AG09309 (cell line): ENCODE results near the gene ANKRD66.
"Not testable (repeated sequence)": the region's sequence is repeated elsewhere in the genome, so short reads cannot be mapped to it uniquely, and the experiment has no call there.

Experiments used
- DNase-seq: peaks from one replicate; pipeline ENCODE4 v3.0.0-alpha.2; 2010; ENCODE audit warnings: low read depth
- H3K4me3 ChIP-seq: 2 replicates; pipeline ENCODE4 v1.5.1; 2011; ENCODE audit warnings: mild to moderate bottlenecking, low read depth, low read length, moderate library complexity; ENCODE audit not compliant: control insufficient read depth
- TF ChIP-seq, protein P1 (sequence below): IDR thresholded peaks from 2 replicates; pipeline ENCODE4 v1.5.1; 2011; ENCODE audit warnings: mild to moderate bottlenecking, low read depth, low read length, inconsistent platforms; ENCODE audit not compliant: insufficient read depth, control insufficient read depth; ENCODE audit errors: missing control alignments

The ANKRD66 gene

DNA sequence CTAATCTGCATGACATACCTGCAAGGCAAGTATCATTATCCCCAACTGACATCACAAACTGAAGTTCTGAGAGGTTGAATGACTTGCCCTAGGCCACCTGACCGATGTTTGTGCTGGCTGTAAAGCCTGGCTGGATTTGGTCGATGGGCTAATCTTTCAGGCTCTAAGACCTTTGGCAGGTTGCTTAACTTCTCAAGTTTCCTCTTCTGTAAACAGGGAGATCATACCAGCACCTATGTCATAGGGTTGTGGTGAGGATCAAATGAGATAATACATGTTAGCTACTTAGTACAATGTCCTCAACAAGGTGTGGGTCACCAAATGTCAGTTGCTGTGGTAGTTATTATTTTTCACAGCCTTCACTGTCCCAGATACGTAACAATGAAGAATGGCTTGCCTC lies 14.2 kb downstream of the ANKRD66 start:
- TF ChIP-seq, protein P1, sequence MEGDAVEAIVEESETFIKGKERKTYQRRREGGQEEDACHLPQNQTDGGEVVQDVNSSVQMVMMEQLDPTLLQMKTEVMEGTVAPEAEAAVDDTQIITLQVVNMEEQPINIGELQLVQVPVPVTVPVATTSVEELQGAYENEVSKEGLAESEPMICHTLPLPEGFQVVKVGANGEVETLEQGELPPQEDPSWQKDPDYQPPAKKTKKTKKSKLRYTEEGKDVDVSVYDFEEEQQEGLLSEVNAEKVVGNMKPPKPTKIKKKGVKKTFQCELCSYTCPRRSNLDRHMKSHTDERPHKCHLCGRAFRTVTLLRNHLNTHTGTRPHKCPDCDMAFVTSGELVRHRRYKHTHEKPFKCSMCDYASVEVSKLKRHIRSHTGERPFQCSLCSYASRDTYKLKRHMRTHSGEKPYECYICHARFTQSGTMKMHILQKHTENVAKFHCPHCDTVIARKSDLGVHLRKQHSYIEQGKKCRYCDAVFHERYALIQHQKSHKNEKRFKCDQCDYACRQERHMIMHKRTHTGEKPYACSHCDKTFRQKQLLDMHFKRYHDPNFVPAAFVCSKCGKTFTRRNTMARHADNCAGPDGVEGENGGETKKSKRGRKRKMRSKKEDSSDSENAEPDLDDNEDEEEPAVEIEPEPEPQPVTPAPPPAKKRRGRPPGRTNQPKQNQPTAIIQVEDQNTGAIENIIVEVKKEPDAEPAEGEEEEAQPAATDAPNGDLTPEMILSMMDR, result no peak
- DNase-seq, result no peak
- no peak overlapping the region for H3K4me3 ChIP-seq

DNA sequence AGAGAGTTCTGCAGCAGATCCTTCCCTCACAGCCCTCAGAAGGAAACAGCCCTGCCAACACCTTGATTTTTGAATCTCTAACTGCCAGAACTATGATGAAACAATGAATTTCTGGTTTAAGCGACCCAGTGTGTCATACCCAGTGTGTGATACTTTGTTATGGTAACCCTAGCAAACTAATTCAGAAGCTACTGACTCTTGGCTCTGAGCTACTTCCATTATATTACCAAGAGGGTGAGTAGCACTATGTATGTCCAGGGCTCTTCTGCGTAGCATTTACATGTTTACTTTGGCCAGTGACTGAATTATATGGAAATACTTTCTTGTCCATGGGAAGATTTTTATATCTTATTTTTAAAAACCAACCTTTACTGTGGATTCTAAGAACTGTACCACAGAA lies 16.7 kb downstream of the ANKRD66 start:
- TF ChIP-seq, protein P1, result no peak
- DNase-seq, result no peak
- H3K4me3 ChIP-seq, result no peak overlapping the region

DNA sequence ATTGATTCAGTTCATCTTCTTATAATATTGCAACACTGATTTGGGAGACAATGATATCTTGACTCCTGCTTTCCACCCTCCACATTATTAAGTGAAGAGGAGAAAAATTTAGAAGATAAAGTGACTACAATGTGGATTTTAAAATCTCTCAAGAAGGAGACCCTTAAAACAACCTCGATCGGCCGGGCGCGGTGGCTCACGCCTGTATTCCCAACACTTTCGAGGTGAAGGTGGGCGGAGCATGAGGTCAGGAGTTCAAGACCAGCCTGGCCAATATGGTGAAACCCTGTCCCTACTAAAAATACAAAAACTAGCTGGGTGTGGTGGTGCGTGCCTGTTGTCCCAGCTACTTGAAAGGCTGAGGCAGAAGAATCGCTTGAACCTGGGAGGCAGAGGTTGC lies 17.5 kb downstream of the ANKRD66 start:
- H3K4me3 ChIP-seq, DNase-seq: not testable (repeated sequence)

DNA sequence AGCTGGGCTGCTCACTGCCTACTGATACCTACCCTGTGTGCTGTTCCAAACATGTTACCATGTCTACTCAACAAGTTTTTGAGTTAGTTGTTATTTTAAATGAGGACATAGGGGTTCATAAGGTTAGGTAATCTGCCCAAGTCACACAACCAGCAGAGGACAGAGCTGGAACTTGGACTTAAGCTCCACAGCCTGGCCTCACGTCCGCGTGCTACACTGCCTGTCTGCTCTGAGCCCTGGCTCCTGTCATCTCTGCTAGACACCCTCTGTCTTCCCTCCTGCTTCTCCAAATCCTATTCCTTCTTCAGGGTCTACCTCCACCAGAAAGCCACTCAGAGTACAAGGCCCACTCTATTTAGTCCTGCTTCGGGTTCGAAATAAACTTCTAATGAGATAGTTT lies 18.2 kb downstream of the ANKRD66 start:
- TF ChIP-seq, protein P1, result no peak
- no peak overlapping the region for H3K4me3 ChIP-seq
- no peak for DNase-seq

DNA sequence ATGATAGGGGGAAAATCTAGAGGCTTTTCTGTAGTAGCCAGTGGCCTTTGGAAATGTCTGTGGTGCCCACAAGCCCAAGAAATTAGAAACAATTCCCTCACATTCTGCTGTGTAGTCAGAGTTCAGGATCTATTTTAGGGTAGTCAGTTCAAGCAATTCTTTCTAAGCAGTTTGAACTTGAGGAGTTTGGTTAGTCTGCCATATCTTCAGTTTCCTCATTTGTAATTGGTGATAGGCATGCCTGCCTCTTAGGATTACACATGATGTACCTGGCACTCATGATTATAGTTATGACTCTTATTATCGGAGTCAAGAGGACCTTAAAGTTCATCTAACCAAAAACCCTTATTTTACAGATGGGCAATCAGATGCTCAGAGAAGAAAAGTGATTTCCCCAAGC lies 25.3 kb downstream of the ANKRD66 start:
- TF ChIP-seq, protein P1, result no peak
- H3K4me3 ChIP-seq, result no peak overlapping the region
- DNase-seq, result no peak

DNA sequence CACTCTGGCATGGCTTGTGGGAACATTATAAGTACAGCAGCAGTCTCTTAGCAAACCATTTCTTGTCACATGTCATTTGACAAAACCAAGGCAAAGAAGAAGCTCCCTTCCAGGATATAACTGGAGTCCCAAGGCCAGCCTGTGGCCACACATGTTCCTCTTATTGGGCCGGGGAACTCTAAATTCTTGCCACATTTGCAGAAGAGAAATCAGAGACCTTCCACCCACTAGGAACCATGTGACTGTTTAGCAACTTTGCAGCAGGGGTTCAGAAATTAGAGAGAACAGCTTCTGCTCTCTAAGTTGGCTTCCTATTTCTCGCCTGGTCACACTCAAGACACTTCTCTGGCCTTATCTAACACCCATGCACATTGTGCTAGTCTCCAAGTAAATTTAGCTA lies 26.0 kb downstream of the ANKRD66 start:
- no peak overlapping the region for H3K4me3 ChIP-seq
- no peak for DNase-seq
- TF ChIP-seq, protein P1, result no peak

DNA sequence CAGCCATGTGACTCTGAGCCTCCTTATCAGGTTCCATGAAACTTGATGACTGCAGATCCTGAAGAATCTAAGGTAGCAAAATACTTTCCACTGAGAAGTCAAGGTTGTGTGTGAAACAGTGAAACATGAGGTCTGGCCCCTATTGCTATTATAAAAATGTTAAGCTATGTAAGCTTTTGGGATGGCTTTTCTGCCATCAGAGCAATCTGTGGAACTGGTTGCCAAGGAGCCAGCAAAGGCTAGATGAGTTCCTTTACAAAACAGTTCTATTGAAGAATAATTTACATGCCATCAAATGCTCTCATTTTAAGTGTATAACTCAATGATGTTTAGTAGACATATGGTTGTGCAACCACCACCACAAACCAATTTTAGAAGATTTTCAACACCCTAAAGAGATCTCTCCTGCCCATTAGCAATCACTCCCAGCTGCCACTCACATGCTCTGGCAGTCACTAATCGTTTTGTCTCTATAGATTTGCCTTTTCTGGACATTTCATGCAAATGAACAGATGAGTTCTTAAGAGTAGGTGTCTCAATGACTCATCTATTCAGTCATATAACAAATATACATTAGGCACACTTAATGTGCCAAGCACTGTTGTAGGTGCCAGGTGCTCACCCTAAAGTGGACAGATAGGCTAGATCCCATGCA lies 26.6 kb downstream of the ANKRD66 start:
- no peak for DNase-seq
- H3K4me3 ChIP-seq, result no peak overlapping the region
- TF ChIP-seq, protein P1, result no peak

DNA sequence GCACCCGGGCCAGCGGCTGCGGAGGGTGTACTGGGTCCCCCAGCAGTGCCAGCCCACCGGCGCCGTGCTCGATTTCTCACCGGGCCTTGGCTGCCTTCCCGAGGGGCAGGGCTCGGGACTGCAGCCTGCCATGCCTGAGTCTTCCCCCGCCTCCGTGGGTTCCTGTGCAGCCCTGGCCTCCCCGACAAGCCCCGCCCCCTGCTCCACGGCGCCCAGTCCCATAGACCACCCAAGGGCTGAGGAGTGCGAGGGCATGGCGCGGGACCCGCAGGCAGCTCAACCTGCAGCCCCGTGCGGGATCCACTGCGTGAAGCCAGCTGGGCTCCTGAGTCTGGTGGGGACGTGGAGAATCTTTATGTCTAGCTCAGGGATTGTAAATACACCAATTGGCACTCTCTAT lies 28.0 kb downstream of the ANKRD66 start:
- H3K4me3 ChIP-seq, DNase-seq: not testable (repeated sequence)
